Activated T-helper 1 cell treated with anti-CD3 and anti-CD28 coated beads, Interleukin-2, amount 50 U/mL, for 16 hours (primary cell): ENCODE measurements around the gene ITM2C.

Experiments
- DNase-seq, 2 donors: peaks; one replicate each; pipeline ENCODE4 v3.0.0-alpha.2; 2020; ENCODE audit warnings: low read depth in 1 of 2, low spot score in 1 of 2

ITM2C gene

DNA sequence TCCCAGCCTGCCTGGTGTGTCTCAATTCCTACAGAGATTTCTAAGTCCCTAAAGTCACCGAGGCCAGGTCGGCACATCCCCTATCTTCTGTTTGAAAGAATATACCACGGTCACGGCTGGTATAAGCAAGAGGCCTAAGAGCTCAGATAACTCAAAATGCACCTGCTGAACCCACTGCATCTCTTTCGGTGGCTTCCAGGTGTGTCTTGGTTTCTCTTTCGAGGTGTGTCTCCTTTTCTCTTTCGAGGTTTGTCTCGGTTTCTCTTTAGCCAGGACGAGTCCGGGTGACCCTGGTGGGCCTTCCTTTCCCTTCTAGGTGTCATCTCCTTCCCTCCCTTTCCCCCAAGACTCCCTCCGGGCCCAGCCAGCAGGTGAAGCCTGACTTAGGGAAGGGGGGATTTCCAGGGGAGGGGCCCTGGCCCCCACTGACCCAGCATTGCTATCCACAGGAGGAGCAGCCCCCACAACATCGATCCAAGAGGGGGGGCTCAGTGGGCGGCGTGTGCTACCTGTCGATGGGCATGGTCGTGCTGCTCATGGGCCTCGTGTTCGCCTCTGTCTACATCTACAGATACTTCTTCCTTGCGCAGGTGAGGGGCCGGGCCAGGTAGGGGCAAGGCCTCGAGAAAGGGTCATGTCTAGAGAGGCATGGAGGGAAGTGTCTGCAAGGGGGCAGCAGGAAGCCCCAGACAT is 8.4 kb downstream of the ITM2C start:
- no peak for DNase-seq

DNA sequence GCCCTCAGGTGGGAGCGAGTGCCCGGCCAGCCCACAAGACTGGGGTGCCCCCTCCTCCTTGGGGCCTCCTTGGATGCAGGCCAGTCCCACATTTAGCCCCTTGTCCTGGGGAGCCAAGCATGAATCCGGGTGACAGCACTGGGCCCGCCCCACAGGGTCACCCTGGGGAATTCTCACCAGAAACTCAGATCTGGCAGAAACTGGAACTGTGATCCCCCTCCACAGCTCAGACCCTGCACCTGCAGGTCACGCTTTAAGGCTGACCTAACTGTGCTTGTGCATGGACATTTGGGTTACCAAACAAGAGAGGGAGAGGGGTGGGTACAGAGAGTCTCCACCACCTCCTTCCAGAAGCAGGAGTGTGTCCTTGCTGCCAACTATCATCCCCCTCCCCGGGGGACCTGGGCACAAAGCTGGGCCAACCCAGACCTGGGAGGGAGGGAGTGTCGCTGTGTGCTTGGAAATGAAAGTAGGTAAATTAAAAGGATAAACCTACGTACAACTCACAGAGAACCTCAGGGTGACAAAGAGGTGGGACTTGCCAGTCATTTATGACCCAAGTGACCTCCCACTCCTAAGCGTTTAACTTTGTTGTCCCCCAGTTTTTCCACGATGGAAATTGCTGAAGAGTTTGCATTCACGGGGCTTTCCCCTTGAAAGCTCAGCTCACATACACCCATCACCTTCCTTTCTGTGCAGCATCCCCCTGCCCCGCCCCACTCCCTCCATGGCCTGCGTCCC is 9.1 kb downstream of the ITM2C start:
- no peak for DNase-seq

DNA sequence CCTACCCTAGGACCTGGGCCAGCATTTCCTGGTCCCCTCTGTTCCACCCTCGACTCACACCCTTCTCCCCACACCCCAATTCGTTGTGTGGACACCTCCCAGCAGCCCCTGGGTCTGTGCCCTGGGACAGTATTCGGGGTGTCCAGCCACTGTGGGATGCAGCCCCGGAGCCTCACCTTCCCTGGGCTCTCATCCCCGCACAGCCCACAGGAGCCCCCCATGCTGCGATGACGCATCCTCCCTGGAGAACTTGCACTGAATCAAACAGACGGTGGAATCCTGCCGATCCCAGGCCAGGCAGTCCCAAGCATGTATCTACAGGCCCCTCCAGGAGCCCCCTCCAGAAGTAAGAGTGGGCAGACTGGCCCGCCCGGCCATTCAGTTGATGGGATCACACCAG is 9.7 kb downstream of the ITM2C start:
- DNase-seq = no peak

DNA sequence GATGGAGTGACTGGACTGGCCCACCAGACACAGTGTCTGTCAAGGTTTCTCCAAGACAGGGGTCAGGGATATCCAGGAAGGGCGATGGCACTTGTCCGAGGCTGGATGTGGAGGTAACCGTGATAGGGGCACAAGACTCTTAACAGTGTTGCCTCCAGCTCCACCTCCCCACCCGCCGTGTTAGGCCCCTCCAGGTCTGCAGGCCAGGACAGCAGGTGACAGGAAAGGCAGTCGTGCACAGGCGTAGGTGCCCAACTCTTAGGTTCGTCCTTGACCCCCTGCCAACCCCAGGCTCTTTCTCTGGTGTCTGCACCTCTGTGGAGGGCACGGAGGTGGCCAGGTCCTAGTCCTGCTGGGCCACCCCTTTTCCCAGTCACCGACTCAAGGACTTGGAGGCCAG is 10.1 kb downstream of the ITM2C start:
- no peak for DNase-seq

DNA sequence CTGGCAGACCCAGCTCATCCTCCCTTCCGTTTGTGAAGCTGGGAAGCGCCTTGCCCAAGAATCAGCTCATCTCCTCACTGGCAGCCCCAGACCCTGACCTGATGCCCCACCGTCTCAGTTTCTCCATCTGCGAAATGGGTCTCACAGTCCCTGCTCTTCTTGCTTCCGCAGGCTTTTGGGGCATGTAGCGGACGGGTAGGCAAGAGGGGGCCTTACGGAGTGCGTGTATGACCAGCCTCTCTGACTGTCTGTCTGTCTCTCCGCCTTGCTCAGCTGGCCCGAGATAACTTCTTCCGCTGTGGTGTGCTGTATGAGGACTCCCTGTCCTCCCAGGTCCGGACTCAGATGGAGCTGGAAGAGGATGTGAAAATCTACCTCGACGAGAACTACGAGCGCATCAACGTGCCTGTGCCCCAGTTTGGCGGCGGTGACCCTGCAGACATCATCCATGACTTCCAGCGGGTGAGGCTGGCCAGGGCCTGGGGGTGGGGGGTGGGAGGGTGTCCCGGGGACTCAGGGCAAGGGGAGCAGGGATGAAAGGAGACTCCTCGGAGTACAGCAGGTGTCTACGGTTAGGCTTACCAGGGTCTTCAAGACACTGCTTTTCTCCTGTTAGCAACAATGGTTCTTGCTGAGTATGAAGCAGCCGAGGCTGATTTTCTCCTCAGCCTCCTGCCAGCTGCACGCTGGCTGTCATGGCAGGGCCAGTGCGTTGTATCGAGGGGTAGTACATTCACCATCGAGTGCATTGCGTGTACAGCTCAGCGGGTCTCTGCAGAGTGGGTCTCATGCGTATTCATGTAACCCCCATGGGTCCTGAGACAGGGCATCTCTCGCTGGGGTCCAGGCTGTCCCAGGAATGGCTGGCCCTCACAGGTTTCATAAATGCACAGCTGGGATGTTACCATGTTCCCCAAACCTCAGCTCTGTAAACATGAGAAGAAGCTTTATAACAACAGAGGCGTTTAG is 10.9 kb downstream of the ITM2C start:
- DNase-seq = no peak

DNA sequence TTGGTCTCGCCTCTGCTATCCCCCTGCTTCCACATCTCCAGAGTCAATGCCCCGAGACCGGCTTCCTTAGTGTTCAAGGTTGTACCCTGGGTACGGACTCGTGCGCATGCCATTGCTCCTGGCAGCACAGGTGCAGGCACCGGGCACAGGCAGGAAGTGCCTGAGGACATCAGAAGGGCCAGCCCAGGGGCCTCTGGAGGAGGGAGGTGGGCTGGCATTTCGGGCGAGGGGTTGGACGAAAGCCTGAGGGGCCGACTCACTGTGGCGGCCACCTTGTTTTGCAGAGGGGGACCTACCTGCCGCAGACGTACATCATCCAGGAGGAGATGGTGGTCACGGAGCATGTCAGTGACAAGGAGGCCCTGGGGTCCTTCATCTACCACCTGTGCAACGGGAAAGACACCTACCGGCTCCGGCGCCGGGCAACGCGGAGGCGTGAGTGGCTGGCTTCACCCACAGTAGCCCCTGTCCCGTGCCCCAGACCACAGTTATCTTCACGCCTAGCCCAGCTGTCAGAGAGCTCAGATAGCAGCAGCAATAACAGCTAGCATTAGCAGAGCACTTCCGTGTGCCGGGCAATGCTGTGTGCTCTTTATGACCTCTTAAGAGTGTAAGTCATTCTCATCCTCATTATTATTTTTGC is 12.5 kb downstream of the ITM2C start:
- DNase-seq = no peak

DNA sequence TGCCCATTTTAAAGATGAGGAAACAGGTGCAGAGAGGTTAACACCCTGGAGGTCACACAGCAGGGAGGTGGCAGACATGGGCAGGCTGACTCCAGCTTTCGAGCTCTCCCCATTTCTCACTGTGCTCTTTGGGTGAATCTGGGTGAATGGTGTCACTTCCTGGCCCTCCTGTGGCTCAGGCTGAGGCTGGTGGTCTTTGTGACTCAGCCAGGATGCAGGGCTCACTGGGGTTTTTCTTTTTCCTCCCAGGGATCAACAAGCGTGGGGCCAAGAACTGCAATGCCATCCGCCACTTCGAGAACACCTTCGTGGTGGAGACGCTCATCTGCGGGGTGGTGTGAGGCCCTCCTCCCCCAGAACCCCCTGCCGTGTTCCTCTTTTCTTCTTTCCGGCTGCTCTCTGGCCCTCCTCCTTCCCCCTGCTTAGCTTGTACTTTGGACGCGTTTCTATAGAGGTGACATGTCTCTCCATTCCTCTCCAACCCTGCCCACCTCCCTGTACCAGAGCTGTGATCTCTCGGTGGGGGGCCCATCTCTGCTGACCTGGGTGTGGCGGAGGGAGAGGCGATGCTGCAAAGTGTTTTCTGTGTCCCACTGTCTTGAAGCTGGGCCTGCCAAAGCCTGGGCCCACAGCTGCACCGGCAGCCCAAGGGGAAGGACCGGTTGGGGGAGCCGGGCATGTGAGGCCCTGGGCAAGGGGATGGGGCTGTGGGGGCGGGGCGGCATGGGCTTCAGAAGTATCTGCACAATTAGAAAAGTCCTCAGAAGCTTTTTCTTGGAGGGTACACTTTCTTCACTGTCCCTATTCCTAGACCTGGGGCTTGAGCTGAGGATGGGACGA is 13.2 kb downstream of the ITM2C start:
- DNase-seq = no peak

DNA sequence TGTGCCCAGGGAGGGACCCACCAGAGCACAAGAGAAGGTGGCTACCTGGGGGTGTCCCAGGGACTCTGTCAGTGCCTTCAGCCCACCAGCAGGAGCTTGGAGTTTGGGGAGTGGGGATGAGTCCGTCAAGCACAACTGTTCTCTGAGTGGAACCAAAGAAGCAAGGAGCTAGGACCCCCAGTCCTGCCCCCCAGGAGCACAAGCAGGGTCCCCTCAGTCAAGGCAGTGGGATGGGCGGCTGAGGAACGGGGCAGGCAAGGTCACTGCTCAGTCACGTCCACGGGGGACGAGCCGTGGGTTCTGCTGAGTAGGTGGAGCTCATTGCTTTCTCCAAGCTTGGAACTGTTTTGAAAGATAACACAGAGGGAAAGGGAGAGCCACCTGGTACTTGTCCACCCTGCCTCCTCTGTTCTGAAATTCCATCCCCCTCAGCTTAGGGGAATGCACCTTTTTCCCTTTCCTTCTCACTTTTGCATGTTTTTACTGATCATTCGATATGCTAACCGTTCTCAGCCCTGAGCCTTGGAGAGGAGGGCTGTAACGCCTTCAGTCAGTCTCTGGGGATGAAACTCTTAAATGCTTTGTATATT is 14.0 kb downstream of the ITM2C start:
- DNase-seq = no peak

DNA sequence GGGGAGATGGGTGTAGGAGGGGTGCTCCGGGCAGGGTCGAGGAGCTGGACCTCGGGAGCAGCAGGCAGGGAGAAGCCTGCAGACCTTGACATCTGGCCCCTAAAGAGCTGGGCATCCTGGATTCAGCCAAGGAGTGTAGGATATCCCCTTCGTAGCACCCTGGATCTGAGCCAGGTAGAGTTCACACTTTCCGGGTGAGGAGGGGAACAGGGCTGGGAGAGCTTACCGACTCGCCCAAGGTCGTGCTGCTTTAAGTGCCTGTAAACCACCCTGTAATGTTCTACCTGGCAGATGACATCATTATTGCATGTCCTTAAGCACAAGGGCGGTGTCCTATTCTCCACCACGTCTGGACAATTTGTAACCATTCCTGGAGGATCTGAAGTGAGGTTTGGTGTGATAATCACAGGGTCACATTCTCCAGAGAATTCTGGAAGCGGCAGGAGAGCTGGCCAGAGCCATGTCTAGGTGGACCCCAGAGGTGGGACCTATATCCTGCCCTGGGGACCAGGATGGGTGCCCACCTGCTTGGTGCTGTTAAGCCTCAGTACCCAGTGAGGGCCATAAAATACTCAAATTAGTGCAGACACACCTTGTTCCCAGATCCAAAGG is 14.6 kb downstream of the ITM2C start:
- no peak for DNase-seq

DNA sequence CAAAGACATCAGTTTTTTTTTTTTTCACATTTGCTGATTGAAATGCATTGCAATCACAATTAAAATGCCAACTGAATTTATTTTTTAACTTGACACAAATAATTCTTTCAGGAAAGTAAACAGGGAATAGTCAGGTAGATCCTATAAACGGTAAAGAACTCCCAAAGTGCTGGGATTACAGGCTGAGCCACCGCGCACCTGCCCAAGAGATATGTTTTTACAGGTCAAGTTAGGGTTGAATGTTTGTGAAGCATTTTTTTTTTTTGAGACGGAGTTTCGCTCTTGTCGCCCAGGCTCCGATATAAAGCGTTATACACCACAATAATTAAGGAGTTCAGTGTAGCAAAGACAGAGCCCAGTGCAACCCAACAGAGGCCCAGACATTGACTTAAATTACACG is 15.1 kb downstream of the ITM2C start:
- DNase-seq = no peak

DNA sequence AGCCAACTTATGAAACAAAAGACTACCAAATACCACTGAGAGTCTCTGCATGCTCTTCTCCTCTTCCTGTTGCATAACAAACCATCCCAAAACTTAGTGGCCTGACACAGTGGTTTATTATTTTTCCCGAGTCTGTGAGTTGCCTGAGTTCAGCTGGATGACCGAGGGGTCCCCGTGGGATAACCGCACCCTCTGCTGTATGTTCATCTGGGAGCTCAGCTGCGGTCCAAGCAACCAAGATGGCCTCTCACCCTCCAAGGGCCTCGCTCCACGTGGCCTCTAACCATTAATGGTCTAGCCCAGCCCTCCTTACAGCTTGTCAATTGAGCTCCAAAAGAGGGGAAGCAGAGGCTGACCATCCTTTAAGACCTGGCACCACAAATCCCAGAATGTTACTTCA is 17.1 kb downstream of the ITM2C start:
- no peak for DNase-seq

DNA sequence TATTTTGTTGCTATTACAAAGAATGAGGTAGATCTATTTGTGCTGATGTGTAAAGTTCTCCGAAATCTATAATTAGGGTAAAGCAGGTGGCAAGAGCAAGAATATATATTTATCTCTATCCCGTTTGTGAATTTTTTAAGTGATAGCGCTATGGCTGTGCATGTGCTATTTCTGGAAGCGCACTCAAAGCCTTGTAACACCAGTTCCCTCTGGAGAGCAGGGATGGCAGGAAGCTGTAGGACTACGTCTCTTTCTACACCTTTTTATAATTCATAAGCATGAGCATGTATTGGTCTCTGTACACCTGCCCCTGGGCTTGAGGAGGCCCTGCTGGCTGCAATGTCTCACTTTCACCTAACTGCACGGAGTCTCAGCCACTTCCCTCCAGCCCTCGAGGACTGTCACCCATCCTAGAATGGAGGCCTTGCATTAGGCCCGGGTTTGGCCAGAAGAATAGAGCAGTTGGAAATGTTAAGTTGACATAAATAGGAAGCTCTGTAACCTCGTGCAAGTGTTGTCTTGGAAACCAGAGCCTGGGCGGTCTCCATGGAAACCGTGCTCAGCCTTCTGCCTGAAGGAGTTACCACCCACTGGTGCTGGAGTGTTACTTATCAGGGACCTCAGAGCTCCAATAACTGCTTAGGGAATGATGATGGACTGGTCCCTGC is 20.9 kb downstream of the ITM2C start:
- no peak for DNase-seq

DNA sequence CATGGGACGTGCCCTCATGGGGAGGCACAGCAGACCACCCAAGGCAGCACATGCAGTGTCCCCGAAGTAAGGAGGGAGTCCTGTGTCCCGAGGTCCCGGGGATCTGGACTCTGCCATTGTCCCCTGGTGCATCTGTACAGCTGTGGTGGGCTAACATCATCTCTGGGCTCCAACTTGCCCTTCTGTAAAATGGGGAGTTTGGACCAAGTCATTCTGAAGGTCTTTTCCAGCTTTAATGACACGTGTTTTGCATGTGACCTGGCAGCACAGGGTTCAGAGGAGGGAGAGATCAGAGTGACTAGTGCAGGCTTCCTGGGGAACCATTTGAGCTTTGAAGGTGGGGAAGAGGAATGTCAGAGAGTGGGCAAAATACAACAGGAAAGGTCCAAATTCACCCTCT is 21.5 kb downstream of the ITM2C start:
- no peak for DNase-seq

DNA sequence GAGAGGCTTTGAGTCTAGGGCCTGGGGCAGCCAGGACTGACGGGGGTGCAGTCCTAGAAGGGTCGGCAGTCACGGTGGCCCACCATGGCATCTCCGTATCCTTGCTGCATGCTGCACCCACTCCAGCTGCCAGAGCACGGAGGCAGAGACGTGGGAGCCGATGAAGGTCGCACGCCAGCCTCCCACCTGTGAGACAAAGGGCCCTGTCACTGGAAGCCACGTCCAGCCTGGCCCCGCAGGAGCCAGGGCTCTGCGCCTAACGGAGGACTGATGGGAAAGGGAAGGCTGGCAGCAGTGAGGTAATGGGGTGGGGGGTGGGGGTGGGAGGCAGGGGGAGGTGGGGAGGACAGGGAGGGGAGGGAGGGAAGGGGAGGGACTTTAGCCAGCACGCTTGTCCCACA is 21.9 kb downstream of the ITM2C start:
- DNase-seq = no peak

DNA sequence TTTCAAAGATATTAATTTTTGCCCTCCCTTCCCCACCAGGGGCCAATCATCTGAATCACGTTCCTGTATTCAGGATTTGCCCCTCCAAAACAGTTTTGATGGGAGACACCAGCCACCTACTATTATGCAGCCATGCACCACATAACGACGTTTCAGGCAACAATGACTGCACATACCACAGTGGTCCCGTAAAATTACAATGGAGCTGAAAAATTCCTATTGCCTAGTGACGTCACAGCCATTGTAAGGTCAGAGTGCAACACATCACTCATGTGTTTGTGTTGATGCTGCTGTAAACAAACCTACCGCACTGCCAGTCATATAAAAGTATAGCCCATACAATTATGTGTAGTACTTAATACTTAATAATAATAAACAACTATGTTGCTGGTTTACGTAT is 22.6 kb downstream of the ITM2C start:
- DNase-seq = no peak

DNA sequence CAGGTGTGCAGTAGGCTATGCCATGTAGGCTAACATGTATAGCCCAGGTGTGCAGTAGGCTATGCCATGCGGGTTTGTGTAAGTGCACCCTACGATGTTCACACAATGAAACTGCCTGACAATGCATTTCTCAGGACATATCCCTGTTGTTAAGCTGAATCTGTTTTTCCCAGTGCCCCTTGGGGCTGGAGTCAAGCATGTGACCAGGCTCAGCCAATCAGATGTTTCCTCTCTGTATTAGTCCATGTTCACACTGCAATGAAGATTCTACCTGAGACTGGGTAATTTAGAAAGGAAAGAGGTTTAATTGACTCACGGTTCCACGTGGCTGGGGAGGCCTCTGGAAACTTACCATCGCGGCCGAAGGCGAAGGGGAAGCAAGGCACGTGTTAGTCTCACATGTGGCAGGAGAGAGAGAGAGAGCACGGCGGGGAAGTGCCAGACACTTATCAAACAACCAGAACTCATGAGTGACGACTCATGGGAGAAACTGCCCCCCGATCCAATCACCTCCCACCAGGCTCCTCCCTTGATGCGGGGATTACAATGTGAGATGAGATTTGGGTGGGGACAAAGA is 24.2 kb downstream of the ITM2C start:
- no peak for DNase-seq

DNA sequence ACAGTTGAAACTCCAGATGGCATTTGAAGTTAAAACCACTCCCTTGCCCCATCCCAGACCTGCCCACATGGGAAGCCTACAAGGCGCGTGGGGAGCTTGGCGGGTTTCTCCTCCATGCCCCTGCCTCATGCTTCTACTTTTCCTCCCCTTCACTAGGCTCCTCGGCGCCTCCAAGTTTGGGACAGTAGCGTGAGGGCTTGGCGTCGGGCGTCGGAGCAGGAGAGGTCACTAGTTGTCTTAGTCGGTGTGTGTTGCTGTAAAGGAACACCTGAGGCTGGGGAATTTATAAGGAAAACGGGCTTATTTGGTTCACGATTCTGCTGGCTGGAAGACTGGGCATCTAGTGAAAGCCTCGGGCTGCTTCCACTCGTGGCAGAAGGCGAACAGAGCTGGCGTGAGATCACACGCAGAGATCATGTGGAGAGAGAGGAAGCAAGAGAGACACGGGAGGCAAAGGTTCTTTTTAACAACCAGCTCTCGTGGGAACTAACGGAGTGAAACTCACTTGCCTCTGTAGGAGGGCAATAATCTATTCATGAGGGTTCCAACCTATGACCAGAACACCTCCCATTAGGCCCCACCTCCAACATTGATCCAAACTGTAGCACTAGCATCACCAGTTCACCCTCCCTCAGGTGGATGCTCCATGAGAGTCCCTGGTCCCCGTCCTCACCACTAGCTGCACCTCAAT is 25.3 kb downstream of the ITM2C start:
- no peak for DNase-seq

DNA sequence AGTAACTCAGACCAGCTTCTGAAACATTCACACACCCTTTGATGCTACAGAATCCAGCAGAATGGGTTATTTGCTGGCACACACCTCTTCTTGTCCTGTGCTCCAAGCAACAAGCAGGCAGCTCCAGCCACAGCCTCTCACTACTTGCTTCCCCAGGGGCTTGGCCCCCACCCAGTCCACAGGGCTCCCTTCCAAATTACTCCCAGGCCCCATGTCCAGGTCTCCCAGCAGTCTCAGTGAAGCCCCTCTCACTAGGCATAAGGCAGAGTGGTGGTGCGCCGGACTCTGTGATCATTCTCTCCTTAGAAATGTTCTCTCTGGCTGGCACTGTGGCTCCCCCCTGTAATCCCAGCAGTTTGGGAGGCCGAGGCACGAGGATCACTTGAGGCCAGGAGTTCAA is 25.9 kb downstream of the ITM2C start:
- DNase-seq = no peak
